Osteocyte (in vitro differentiated cells): Measurements from ENCODE around the gene BAIAP2. TPM values are rescaled to one million over a fixed set of nuclear protein-coding genes. Genes with fewer than 3 reads are reported as not detected.
A peak's percentile ranks its signal among the peaks of the same experiment; 100 is the strongest.

ENCODE experiments used
- DNase-seq: peaks from one replicate; pipeline ENCODE4 v3.0.0; 2021; ENCODE audit warnings: mixed read lengths; ENCODE audit not compliant: unreplicated experiment; ENCODE audit errors: extremely low spot score
- H3K27ac Mint-ChIP-seq: one replicate; pipeline ENCODE4 v1.8.0; 2021; ENCODE audit warnings: mild to moderate bottlenecking, mixed read lengths; ENCODE audit not compliant: unreplicated experiment
- H3K27me3 Mint-ChIP-seq: one replicate; pipeline ENCODE4 v1.8.0; 2021; ENCODE audit warnings: mixed read lengths; ENCODE audit not compliant: unreplicated experiment
- H3K36me3 Mint-ChIP-seq: one replicate; pipeline ENCODE4 v1.8.0; 2021; ENCODE audit warnings: mixed read lengths; ENCODE audit not compliant: unreplicated experiment
- H3K4me1 Mint-ChIP-seq: one replicate; pipeline ENCODE4 v1.8.0; 2021; ENCODE audit warnings: mixed read lengths; ENCODE audit not compliant: unreplicated experiment
- H3K4me3 Mint-ChIP-seq: one replicate; pipeline ENCODE4 v1.8.0; 2021; ENCODE audit warnings: mild to moderate bottlenecking, moderate library complexity, mixed read lengths; ENCODE audit not compliant: unreplicated experiment
- H3K9me3 Mint-ChIP-seq: one replicate; pipeline ENCODE4 v1.8.0; 2021; ENCODE audit warnings: mixed read lengths; ENCODE audit not compliant: unreplicated experiment
- total RNA-seq: library from RNA; stranded (reverse); gene quantifications from 2 replicates; pipeline ENCODE4 v1.2.1, GENCODE V29; 2021
- TF ChIP-seq, protein P1 (sequence below): fragments of 200-600 bp; sonication (generic); IDR thresholded peaks from 2 replicates; pipeline ENCODE4 v1.5.0; 2021; ENCODE audit warnings: antibody characterized with exemption, mild to moderate bottlenecking, moderate library complexity

BAIAP2 gene
- total RNA-seq, 1 donor from 2014 or later = 29.0 TPM

DNA sequence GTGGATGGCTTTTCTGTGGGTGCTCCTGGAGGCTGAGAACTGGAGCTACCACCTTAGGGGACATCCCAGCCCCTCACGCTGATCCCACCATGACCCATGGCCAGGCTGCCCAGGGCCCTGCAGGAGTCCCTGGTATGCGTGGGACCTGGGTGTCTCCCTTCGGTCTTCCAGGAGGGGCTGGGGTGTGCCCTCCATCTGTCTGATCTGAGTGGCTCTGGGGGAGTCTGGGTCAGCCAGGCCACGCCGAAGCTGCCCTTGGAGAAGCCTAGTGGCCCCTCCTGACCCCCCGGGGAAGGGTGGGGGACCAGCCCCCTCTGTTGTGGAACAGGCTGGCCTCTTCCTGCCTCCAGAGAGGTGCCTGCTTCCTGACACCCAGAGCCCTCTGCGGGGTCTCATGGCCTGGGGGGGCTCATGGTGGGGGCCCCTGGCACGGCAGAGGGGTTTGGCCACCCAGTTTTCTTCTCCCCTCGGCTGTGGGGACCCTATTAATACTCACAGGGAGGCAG is 10.7 kb downstream of the BAIAP2 start:
- Mint-ChIP-seq H3K9me3 (no peaks in the 10 kb centered on the region), H3K4me1 (peaks cover 61% of the 10 kb centered on the region), H3K27me3 (no peaks in the 10 kb centered on the region), H3K4me3 (no peak overlapping the region), H3K36me3 (no peaks in the 10 kb centered on the region), H3K27ac (peak overlapping the region; percentile 44)
- TF ChIP-seq, protein P1, sequence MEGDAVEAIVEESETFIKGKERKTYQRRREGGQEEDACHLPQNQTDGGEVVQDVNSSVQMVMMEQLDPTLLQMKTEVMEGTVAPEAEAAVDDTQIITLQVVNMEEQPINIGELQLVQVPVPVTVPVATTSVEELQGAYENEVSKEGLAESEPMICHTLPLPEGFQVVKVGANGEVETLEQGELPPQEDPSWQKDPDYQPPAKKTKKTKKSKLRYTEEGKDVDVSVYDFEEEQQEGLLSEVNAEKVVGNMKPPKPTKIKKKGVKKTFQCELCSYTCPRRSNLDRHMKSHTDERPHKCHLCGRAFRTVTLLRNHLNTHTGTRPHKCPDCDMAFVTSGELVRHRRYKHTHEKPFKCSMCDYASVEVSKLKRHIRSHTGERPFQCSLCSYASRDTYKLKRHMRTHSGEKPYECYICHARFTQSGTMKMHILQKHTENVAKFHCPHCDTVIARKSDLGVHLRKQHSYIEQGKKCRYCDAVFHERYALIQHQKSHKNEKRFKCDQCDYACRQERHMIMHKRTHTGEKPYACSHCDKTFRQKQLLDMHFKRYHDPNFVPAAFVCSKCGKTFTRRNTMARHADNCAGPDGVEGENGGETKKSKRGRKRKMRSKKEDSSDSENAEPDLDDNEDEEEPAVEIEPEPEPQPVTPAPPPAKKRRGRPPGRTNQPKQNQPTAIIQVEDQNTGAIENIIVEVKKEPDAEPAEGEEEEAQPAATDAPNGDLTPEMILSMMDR = no peak
- no peak for DNase-seq

DNA sequence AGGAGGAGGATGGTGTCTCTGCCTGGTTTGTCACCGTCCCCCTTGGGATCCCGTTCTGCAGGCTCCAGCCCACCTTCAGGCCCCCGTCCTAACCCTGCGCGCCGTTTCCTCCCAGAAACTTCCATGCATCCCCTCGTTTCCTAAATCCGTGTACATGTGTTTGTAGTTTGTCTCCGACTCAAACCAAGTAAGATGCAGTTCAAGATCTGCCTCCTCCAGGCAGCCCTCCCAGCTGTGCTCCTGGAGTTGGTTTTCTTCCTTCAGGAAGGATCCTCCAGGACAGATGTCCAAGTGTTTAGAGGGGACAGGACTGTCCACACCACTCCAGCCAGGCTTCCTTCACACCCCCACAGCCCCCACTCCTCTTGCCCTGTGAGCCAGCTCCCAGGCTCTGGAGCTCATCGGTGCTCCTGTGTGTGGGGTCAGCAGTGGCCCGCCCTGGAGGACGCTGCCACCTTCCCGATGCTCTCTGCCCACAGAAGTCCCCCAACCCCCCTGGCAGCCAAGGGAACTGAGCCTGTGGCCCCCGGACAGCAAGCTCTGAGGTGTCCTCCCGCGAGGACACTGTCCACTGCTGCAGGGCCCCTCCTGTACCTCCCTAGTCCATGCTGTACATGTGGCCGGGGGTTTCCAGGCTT is 11.3 kb downstream of the BAIAP2 start:
- TF ChIP-seq, protein P1 = no peak
- no peak for DNase-seq
- H3K36me3 Mint-ChIP-seq = no peaks in the 10 kb centered on the region
- no peaks in the 10 kb centered on the region for H3K9me3 Mint-ChIP-seq
- no peak overlapping the region for H3K27ac Mint-ChIP-seq
- no peaks in the 10 kb centered on the region for H3K27me3 Mint-ChIP-seq
- H3K4me3 Mint-ChIP-seq = no peak overlapping the region
- peaks cover 61% of the 10 kb centered on the region for H3K4me1 Mint-ChIP-seq

DNA sequence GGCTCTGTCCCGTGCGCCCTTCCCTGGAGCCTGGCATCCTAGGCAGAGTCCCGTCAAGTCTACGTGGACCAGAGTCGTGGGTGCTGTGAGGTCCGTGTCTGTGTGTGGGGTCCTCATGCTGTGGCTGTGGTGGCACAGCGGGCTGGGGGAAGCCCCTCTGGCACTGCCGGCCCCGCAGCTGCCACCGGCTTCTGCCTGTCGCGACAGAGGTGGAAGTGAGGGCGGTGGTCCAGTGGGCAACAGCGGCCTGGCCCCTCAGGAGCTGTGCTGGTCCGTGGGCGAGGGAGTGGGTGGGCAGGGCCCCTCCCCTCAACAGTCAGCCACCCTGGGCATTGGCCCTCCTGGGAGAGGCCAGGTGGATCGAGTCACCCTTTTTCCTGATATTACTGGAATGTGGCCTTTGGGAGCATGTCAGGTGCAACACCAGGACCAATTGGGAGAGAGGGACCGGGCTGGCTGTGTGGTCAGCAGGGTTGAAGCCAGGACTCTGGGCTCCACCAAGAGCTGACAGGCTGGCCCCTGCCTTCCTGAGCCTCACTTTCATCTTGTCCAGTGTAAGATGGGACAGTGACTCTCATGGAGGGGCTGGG is 11.9 kb downstream of the BAIAP2 start:
- TF ChIP-seq, protein P1 = no peak
- DNase-seq = no peak
- Mint-ChIP-seq H3K9me3 (no peaks in the 10 kb centered on the region), H3K27me3 (no peaks in the 10 kb centered on the region), H3K4me3 (no peak overlapping the region), H3K27ac (no peak overlapping the region), H3K4me1 (peaks cover 60% of the 10 kb centered on the region), H3K36me3 (no peaks in the 10 kb centered on the region)

DNA sequence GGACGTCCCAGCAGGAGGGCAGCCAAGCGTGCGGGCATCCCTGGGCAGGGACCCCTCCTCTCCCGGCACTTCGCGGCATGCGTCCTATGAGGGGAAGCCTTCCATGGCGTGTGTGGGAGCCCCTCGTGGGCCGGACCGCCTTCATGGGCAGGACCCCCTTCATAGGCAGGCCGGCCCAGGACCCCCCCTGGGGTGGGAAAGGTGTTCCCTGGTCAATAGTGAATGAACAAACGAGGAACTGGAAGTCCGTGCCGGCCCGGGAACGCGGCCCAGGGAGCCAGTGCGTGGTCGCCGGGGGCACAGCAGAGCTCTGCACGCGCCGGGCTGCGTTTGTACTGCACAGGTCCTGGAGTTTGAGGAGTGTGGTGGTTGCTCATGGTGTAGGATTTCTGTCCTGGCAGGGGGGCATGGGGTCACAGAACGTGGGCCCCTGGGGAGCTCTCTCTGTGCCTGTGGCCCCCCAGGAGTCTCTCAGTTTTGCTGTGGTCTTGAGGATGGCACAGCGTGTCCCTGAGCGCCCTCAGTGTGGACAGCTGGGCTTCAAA is 13.9 kb downstream of the BAIAP2 start:
- no peak for DNase-seq
- H3K36me3 Mint-ChIP-seq = no peaks in the 10 kb centered on the region
- no peaks in the 10 kb centered on the region for H3K27me3 Mint-ChIP-seq
- H3K27ac Mint-ChIP-seq = no peak overlapping the region
- no peak overlapping the region for H3K4me3 Mint-ChIP-seq
- TF ChIP-seq, protein P1 = no peak
- H3K9me3 Mint-ChIP-seq = no peaks in the 10 kb centered on the region
- H3K4me1 Mint-ChIP-seq = peaks cover 53% of the 10 kb centered on the region

DNA sequence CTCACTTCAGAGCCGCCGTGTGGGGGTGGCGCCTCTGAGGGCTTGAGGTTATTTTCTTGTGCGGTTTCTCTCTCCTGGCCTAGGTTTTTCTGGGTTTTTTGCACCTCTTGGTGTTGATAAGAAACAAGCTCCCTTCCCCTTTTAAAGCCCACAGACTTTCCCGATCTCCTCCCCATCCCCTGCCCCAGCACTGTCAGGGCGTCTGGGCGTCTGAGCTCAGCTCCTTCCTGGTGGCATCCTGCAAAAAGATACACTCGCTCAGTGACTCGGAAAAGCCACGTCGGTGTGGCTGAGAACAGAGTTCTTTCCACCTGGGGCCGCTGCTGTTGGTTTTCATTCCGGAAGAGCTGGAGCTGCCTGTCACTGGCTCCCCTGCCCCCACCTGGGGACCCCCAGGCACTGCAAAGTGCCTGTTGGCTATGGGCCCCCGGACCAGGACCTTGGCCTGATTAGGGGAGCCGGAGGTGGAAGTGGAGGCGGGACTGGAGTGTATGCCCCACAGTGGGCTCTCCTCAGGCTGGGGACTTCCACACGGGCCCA is 14.5 kb downstream of the BAIAP2 start:
- H3K4me1 Mint-ChIP-seq = peaks cover 49% of the 10 kb centered on the region
- no peaks in the 10 kb centered on the region for H3K9me3 Mint-ChIP-seq
- H3K36me3 Mint-ChIP-seq = no peaks in the 10 kb centered on the region
- no peaks in the 10 kb centered on the region for H3K27me3 Mint-ChIP-seq
- H3K4me3 Mint-ChIP-seq = no peak overlapping the region
- no peak overlapping the region for H3K27ac Mint-ChIP-seq
- no peak for DNase-seq
- TF ChIP-seq, protein P1 = no peak
